CD4-positive, alpha-beta T cell treated with Interleukin-17A for 4 hours (primary cell): ENCODE data around the gene RNU6-1.
A peak's percentile ranks its signal among the peaks of the same experiment; 100 is the strongest.

Experiments
- DNase-seq: peaks from one replicate; pipeline ENCODE4 v3.0.0-alpha.2; 2020; ENCODE audit warnings: mixed read lengths

Gene RNU6-1

DNA sequence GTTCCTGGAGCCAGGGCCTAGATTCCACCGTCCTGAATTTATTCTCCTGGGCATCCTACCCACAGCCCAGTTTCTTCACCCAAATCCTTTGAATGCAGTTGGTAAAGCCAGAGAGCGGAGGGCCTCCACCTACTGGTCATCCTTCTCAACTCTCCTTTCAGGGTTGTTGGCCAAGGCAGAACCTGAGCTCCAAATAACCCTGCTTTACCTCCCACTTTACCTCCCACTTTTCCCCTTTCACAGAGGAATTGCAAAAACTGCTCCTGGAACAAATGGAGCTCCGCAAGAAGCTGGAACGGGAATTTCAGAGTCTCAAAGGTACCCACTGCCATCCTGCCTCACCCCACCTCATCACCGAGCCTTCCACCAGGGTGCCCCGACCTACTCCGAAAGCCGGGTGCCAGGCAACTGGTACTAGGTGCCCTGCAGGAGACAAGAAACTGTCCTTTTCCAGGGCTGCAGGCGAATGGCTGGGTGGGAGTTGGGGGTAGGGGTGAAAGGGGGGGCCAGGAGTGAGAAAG lies 7.8 kb downstream of the RNU6-1 start:
- DNase-seq = no peak

DNA sequence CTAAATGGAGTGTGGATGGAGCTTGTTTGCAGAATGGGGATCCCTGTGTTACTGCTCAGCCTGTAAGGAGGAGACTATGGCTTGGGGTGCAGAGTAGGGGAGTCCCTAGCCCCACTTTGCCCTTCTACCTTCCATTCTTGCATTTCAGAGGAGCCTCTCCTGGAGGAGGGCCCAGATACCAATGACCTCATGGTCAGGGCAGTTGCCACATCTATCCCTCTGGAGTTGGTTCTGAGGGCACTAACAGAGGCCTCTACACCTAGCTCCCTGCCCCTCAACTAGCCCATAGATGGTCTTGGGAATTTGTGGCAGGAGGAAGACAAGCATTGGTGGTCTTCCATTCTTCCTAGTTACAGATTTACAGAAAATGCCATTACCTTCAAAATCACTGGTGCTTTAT lies 8.5 kb downstream of the RNU6-1 start:
- DNase-seq = no peak

GRCh38 chr15:67829647-67830504 lies 10.0 kb downstream of the RNU6-1 start:
- DNase-seq = no peak

DNA sequence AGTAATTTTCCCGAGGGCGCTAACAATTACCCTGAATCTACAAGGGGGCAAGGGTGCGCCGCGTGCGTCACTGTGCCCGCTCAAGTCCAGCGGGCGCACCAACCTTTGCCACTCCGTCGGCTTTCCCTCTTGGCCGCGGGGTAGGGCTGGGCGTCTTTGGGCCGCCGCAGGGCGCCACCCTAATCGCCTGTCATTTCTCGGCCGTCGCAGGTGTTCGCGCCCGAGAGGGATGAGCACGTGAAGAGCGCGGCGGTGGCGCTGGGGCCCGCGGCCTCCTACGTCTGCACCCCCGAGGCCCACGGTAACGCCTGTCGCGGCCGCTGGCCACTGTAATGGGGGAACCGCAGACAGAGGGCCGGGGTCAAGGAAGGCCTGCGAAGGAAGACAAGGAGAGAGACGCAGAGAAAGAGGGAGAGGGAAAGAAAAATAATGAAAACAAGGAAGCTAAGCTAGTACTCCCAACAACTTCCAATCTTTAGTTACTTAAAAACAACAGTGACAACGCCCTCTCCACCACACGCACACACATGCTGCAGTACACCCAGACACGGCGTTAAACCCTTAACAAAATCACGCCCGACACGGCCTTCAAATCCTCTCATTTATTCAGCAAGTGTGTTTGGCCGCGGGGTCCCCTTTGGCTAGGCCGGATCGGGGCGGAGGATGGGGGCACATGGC lies 10.7 kb downstream of the RNU6-1 start:
- DNase-seq = no peak

GRCh38 chr15:67828278-67828968 lies 11.4 kb downstream of the RNU6-1 start:
- DNase-seq = no peak

DNA sequence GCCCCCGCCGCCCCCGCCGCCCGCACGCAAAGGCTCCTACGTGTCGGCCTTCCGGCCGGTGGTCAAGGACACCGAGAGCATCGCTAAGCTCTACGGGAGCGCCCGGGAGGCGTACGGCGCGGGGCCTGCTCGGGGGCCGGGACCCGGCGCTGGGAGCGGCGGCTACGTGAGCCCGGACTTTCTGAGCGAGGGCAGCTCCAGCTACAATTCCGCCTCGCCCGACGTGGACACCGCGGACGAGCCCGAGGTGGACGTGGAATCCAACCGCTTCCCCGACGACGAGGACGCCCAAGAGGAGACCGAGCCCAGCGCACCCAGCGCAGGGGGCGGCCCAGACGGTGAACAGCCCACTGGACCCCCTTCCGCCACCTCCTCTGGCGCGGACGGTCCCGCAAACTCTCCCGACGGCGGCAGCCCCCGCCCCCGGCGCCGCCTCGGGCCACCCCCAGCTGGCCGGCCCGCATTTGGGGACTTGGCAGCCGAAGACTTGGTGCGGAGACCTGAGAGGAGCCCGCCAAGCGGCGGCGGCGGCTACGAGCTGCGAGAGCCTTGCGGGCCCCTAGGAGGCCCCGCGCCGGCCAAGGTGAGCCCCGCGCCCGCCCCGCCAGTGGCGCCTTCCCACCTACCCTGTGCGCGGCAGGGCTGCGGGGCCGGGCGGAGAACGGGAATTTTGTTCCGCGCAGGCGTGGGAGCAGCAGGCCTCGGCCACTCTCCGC lies 12.1 kb downstream of the RNU6-1 start:
- no peak for DNase-seq

- no peak for DNase-seq
Measured at GRCh38 chr15:67826717-67827561, 12.9 kb downstream of the RNU6-1 start.

DNA sequence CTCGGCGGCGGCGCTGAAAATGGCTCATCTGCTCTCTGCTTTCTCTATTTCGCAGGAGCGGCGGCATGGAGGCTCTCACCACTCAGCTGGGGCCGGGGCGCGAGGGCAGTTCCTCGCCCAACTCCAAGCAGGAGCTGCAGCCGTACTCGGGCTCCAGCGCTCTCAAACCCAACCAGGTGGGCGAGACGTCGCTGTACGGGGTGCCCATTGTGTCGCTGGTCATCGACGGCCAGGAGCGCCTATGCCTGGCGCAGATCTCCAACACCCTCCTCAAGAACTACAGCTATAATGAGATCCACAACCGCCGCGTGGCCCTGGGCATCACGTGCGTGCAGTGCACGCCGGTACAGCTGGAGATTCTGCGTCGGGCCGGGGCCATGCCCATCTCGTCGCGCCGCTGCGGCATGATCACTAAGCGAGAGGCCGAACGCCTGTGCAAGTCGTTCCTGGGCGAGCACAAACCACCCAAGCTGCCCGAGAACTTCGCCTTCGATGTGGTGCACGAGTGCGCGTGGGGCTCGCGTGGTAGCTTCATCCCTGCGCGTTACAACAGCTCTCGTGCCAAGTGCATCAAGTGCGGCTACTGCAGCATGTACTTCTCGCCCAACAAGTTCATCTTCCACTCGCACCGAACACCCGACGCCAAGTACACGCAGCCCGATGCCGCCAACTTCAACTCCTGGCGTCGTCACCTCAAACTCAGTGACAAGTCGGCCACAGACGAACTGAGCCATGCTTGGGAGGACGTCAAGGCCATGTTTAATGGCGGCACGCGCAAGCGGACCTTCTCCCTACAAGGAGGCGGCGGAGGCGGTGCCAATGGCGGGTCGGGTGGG lies 13.7 kb downstream of the RNU6-1 start:
- no peak for DNase-seq

GRCh38 chr15:67824976-67825880 lies 14.6 kb downstream of the RNU6-1 start, which contains the start of gene SKOR1:
SKOR1 (plus strand) TSS chr15:67825509; CDS start chr15:67825603, 94 bp downstream.
- no peak for DNase-seq

GRCh38 chr15:67824197-67824968 lies 15.5 kb downstream of the RNU6-1 start:
- DNase-seq = no peak

GRCh38 chr15:67823314-67824196 lies 16.3 kb downstream of the RNU6-1 start:
- DNase-seq = no peak

GRCh38 chr15:67822537-67823313 lies 17.1 kb downstream of the RNU6-1 start:
- no peak for DNase-seq

DNA sequence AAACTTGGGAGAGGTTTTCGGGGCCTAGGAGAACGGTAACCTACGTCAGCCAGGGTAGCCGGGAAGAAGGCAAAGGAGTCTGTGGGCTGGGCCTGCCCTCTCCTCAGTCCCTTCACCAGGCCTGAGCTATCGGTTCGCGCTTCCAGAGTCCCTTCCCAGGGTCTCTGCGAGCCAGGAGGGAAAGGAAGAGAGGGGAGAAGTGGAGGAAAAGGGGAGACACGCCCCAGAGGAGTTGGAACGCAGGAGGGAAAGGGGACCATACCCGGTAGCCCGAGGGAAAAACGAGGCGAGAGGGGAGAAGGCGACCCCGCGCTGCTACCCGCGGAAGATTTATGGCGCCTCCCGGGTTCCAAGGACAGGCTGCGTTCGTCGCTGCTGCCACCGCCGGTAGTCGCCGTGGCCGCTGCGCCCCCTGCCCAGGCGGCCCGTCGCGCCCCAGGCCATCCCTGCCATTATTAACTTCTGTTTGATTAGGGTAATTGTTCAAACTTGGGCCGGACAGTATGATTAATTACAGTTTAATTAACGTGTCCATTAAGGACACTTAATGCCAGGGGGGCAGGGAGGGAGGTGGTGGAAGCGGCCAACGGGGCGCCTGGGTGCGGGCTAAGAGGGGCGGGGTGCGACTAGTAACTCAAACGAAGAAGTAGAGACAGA lies 17.9 kb downstream of the RNU6-1 start:
- no peak for DNase-seq

- DNase-seq = peak; percentile 37
Measured at GRCh38 chr15:67820992-67821783, 18.7 kb downstream of the RNU6-1 start.
